Glutamatergic neuron (in vitro differentiated cells): Measurements from ENCODE around the gene ALDH5A1. TPM values are rescaled to one million over a fixed set of nuclear protein-coding genes. Genes with fewer than 3 reads are reported as not detected.
A peak's percentile ranks its signal among the peaks of the same experiment; 100 is the strongest.

Experiments
- DNase-seq: peaks from one replicate; pipeline ENCODE4 v3.0.0; 2022
- H3K27ac Mint-ChIP-seq: one replicate; pipeline ENCODE4 v1.8.0; 2020; ENCODE audit warnings: mild to moderate bottlenecking, mixed read lengths, inconsistent platforms; ENCODE audit not compliant: unreplicated experiment
- H3K27me3 Mint-ChIP-seq: one replicate; pipeline ENCODE4 v1.8.0; 2020; ENCODE audit warnings: mild to moderate bottlenecking, moderate library complexity, mixed read lengths, inconsistent platforms; ENCODE audit not compliant: unreplicated experiment
- H3K36me3 Mint-ChIP-seq: one replicate; pipeline ENCODE4 v1.8.0; 2020; ENCODE audit warnings: mild to moderate bottlenecking, mixed read lengths, inconsistent platforms; ENCODE audit not compliant: unreplicated experiment
- H3K4me1 Mint-ChIP-seq: one replicate; pipeline ENCODE4 v1.8.0; 2020; ENCODE audit warnings: mild to moderate bottlenecking, low read depth, mixed read lengths, inconsistent platforms; ENCODE audit not compliant: unreplicated experiment
- H3K4me3 Mint-ChIP-seq: one replicate; pipeline ENCODE4 v1.8.0; 2020; ENCODE audit warnings: mild to moderate bottlenecking, mixed read lengths, inconsistent platforms; ENCODE audit not compliant: unreplicated experiment
- H3K9me3 Mint-ChIP-seq: one replicate; pipeline ENCODE4 v1.8.0; 2020; ENCODE audit warnings: mild to moderate bottlenecking, moderate library complexity, mixed read lengths, inconsistent platforms; ENCODE audit not compliant: unreplicated experiment
- CTCF ChIP-seq: fragments of 200-600 bp; sonication (generic); IDR thresholded peaks from one replicate; pipeline ENCODE4 v1.5.0; 2021; ENCODE audit not compliant: partially characterized antibody, unreplicated experiment
- total RNA-seq: library from RNA; stranded (reverse); fragmentation: NEBNext Ultra II Directional; extraction: Animal tissue kit (Norgen Biotek cat#: 25700); gene quantifications from one replicate; pipeline ENCODE4 v1.2.1, GENCODE V29; 2021; ENCODE audit not compliant: unreplicated experiment

ALDH5A1 gene
- total RNA-seq, 1 donor from 2014 or later, result 1.2 TPM

GRCh38 chr6:24489881-24490280 is 4.9 kb upstream of the ALDH5A1 start:
- TF ChIP-seq CTCF, result no peak
- no peak overlapping the region for H3K27ac Mint-ChIP-seq

GRCh38 chr6:24490948-24491347 is 3.8 kb upstream of the ALDH5A1 start:
- Mint-ChIP-seq H3K36me3 (no peaks in the 10 kb centered on the region), H3K27me3 (peaks cover 7% of the 10 kb centered on the region), H3K9me3 (peaks cover 9% of the 10 kb centered on the region), H3K27ac (no peak overlapping the region), H3K4me3 (no peak overlapping the region), H3K4me1 (peaks cover 3% of the 10 kb centered on the region)
- no peak for DNase-seq
- TF ChIP-seq CTCF, result no peak

More at GRCh38 chr6:24489881-24490280, 4.9 kb upstream of the ALDH5A1 start:
- H3K36me3 Mint-ChIP-seq, result no peaks in the 10 kb centered on the region
- H3K27me3 Mint-ChIP-seq, result peaks cover 7% of the 10 kb centered on the region
- peaks cover 3% of the 10 kb centered on the region for H3K4me1 Mint-ChIP-seq
- peaks cover 7% of the 10 kb centered on the region for H3K9me3 Mint-ChIP-seq
- no peak overlapping the region for H3K4me3 Mint-ChIP-seq
- DNase-seq, result no peak

DNA sequence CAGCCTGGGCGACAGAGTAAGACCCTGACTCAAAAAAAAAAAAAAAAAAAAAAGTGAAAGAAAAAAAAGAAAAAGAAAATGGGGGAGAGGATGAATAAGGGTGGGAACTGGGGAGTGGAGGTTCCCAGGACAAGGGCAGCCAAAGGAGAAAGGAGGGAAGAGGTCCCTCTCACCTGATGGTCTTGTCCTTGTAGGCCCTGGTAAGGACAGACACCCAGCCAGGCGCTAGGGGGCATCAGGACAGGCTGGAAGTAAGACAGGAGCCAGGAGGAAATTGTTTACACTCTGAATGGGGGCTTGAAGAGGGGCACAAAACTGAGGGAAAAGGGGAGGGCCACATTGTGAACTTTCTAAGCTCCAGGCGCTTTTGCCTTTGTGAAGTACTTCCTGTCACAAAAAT is 2.3 kb upstream of the ALDH5A1 start:
- Mint-ChIP-seq H3K4me1 (peaks cover 3% of the 10 kb centered on the region), H3K27ac (no peak overlapping the region), H3K36me3 (peaks cover 9% of the 10 kb centered on the region), H3K9me3 (peaks cover 11% of the 10 kb centered on the region), H3K27me3 (peaks cover 8% of the 10 kb centered on the region), H3K4me3 (no peak overlapping the region)
- no peak for TF ChIP-seq CTCF
- peak; percentile 39 for DNase-seq

DNA sequence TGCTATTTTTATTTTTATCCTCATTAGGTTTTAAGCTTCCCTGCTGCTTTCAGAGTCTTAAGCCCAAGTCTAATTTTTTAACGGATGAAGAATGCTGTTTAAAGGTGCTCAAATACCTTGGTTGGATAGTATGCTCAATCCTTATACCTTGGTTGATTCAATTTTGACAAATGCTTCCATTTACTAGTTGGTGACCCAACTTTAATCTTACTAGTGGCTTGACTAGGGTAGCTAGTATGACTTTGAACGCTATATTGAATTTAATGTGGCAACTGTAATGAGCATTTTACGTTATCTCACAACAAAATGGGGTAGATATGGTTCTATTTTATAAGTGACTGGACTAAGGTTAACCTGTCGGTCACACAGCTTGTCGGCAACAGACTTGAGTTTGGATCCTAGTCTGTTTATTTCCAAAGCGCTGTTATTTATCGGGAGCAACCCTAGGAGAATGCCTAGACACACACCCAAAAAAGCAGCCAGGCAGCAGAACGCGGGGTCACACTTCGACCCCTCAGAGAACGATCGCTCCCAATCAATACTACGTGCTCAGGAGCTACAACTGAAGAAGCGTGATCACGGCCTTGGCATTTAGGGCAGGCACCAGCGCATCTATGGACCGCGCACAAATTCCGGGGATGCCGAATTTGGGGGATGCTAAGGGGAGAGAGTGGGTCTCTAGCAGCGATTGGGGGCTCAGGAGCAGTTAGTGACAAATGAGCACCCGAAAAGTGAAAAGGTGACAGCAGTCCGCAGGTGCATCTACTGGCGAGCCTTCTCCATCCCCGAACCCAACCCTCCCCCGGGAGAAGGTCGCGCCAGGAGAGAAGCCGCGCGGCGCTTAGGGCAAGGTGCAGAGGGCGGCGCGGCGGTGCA is 586 bp upstream of the ALDH5A1 start:
- Mint-ChIP-seq H3K36me3 (peaks cover 14% of the 10 kb centered on the region), H3K27ac (no peak overlapping the region)
- TF ChIP-seq CTCF, result no peak

More for the DNA sequence above, 586 bp upstream of the ALDH5A1 start:
- Mint-ChIP-seq H3K9me3 (peaks cover 11% of the 10 kb centered on the region), H3K4me3 (peak overlapping the region; percentile 82), H3K4me1 (peaks cover 3% of the 10 kb centered on the region), H3K27me3 (peaks cover 8% of the 10 kb centered on the region)
- DNase-seq, result no peak
